HG03280 (cell line): ENCODE measurements around the gene SLC15A4.
"Not testable (repeated sequence)": the region's sequence is repeated elsewhere in the genome, so short reads cannot be mapped to it uniquely, and the experiment has no call there.

Source experiments
- ATAC-seq: cut with Tn5 transposase; IDR thresholded peaks from one replicate; pipeline ENCODE4 v1.9.1; 2021; ENCODE audit warnings: mild to moderate bottlenecking, moderate library complexity; ENCODE audit not compliant: unreplicated experiment

The SLC15A4 gene

DNA sequence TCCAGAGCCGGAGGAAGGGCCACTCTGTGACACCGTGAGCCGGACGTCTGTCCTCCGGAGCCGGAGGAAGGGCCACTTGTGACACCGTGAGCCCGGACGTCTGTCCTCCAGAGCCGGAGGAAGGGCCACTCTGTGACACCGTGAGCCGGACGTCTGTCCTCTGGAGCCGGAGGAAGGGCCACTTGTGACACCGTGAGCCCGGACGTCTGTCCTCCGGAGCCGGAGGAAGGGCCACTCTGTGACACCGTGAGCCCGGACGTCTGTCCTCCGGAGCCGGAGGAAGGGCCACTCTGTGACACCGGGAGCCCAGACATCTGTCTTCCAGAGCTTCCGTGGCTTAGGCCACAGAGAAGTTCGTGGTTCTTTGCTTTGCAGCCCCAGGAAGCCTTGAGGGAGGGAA is 22.9 kb upstream of the SLC15A4 start:
- ATAC-seq = not testable (repeated sequence)

- no peak for ATAC-seq
Measured at GRCh38 chr12:128844031-128844635, 20.4 kb upstream of the SLC15A4 start.

DNA sequence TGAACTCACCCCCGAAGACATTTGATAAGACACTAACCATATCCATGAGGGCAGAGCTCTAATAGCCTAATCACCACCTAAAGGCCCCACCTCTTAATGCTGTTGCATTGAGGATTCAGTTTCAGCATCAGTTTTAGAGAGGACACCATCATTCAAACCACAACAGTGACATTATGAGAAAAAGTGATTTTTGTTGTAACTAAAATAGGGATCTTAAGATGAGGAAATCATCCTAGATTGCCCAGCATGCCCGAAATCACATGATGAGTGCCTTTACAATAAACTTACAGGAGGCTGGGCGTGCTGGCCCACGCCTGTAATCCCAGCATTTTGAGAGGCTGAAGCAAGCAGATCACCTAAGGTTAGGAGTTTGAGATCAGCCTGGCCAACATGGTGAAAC is 19.8 kb upstream of the SLC15A4 start:
- no peak for ATAC-seq

DNA sequence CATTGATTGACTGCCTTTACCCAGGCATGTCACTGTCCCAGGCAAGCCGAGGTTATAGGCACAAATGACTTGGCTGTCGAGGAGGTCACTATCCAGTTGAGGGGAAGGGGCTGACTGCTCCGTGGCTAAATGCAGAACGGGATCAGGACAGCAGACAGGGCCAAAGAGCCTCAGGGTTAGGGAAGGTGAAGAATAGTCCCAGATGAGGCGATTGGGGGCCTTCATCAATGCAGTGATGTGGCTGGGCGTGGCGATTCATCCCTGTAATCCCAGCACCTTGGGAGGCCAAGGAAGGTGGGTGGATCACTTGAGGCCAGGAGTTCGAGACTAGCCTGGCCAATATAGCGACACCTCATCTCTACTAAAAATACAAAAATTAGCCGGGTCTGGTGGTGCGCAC is 18.8 kb upstream of the SLC15A4 start:
- ATAC-seq = no peak

DNA sequence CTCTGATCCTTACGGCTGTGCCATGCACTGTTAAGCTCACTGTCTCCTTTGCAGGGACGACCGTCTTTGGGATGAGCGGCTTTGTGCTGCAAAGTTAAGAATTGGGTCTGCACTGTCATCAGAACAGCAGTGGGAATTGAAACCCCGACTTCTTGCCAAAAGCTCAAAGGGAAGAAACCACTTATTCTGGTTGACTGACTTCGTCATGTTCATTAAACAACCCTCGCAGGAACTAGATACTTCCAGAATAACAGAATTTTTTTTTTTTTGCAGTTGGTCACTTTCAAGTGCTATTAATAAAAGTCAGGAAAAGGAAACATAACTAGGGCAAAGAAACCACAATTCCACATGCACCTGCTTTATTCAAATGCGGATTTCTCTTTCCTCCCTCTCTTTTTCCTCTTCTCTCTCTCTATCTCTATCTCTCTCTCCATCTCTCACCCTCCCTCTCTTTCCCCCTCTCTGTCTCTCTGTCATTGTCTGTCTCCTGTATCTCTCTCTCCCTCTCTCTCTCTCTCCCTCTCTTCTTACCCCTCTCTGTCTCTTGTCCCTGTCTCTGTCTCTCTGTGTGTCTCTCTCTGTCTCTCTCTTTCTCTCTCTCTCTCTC is 17.2 kb upstream of the SLC15A4 start:
- no peak for ATAC-seq

GRCh38 chr12:128839885-128840284 is 16.1 kb upstream of the SLC15A4 start:
- not testable (repeated sequence) for ATAC-seq

DNA sequence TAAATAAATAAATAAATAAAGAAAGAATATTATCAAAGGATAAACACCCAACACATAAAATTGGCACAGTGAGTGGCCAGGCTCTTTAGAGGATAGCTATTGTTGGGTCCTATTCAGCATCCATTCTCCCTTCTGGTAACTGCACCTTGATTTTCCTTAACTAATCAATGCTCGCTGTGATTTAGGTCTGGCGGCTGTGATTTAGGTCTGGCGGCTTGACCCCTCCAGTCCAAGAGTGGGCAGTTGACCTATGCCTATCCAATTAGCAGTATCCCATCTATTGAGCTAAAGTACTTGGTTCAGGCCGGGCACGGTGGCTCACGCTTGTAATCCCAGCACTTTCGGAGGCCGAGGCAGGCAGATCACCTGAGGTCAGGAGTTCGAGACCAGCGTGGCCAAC is 9.7 kb upstream of the SLC15A4 start:
- ATAC-seq = no peak

GRCh38 chr12:128830505-128830893 is 6.7 kb upstream of the SLC15A4 start:
- peak; percentile 34 for ATAC-seq

- ATAC-seq = peak; percentile 89
Measured at GRCh38 chr12:128829861-128830504, 6.2 kb upstream of the SLC15A4 start.

DNA sequence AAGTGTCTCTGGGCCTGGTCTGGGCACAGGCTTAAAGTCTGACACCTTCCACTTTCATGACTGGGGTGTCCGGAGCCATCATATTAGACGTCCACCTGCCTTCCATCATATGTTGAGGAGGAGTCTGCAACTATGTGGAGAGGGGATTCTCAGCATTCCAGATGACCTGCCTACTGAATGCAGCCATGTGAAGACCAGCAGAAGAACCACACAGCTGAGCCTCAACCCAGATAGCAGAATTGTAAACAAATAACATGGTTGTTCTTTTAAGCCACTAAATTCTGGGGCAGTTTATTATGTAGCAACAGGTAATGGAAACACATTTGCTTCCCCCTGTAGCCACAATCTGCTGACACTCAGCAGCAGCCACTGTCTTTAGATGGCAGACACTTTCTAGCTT is 4.0 kb upstream of the SLC15A4 start:
- no peak for ATAC-seq

DNA sequence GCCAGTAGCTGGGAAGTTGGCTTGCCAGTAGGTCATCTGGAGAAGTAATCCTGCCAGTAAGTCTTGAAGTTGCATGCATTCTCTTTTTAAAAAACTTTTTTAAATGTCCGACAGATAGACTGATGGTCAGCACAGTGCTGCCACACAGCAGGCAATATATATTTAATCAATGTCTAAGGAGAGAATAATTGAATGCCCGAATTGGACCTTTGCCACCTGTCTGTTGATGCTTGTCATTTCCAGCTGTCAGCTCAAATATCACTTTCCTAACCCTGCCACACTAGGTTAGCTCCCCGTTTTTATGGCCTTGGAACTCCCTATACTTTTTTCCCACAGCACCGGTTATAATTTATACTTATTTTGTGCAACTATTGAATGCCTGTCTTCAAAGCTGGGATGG is 2.1 kb upstream of the SLC15A4 start:
- ATAC-seq = no peak

DNA sequence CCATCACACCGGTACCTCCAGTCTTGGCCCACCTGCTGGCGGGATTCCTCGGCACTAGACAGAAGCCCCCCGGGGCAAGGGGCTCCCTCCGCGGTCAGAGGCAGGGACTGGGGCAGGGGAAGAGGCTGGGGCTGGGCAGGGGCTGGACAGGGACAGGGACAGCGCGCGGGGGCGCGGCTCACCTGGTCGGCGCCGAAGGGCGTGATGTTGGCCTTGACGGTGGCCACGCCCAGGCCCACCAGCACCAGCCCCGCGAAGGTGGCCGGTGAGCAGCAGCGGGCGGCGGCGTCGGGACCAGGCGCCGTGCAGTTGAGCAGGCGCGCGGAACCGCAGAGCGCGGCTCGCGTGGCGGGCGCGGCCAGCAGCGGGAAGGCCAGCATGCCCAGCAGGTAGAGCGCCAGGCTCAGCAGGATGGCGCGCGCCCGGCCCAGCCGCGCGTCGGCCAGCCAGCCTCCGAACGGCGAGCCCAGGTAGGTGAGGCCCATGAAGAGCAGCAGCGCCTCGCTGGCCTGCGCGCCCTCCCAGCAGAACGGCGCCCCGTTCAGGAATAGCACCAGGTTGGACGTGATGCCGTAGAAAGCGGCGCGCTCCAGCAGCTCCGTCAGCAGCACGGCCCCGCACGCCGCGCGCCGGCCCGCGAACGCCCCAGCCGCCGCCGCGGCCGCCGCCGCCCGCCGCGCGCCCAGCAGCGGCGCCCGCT is 392 bp downstream of the SLC15A4 start:
- ATAC-seq = peak; percentile 6

DNA sequence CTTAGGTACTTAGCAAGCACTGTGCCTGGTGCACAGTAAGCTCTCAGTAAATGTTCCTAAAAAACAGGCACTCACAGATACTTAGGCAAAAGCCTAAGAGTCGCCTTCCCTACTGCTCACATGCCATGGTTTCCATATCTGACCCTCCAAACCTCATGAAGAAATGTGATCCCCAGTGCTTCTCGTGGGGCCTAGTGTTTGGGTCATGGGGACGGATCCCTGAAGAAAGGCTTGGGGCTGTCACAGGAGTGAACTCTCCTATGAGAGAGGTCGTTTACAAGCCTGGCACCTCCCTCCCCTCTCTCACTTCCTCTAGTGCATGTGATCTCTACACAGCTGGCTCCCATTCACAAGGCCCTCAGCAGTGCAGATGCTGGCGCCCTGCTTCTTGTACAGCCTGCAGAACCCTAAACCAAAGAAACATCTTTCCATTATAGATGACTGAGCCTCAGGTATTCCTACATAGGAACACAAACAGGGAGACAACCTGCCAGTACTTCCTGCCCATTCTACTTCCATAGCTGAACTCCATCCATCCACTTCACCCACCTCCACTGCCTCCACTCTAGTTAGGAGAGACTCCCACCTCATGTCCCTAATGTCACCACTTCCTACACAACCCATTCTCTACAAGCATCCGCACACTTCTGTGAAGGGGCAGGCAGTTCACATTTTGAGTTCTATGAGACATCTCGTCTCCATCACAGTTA is 2.9 kb downstream of the SLC15A4 start:
- peak; percentile 57 for ATAC-seq

DNA sequence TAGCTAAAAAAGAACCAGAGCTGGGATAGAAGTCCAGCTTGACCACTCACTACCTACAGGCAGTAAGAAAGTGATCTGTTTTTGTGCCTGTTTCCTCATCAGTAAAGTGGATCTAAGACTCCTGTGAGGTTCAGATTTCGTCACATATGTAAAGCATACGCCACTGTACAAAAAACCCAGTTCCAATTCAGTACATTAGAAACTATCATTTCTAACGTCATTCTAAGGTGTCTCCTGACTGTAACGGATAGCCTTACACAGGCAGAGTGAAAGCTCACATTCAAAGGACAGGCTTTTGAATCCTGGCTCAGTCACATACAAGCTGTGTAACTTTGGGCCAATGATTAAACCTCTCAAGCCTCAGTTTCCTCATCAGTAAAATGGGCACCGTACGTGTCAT is 3.5 kb downstream of the SLC15A4 start:
- ATAC-seq = no peak

DNA sequence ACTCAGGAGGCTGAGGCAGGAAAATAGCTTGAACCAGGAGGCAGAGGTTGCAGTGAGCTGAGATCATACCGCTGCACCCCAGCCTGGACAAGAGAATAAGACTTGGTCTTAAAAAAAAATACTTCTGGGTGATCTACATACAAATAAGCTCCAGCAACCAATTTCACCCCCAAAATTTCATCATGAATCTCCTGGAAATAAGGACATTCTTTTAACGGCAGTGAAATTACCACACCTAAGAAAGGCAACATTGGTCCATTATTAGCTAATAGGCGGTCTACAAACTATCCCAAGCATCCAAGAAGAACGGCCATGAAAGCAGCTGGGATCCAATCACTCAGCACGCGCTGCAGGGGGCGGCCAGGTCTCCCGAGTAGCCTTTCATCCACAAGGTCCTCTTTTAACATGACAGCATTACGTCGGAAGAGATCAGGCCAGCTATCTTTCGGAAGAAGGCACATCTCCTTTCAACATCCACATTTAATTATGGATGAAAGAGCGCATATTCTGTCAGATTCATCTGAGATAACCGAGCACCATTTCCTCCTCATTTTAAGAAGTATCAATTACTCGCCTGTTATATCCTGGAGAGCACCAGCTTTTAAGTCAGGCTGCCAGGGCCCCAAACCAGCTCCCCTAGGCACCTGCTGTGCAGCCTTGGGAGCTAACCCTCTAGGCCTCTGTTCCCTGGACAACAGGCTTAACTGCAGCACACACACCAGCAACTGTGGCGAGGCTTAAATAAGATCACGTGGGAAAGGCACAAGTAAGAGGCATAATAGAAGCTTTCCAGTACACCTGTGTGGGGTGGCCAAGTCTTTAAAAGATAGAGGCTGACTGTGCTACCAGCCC is 4.2 kb downstream of the SLC15A4 start:
- no peak for ATAC-seq

DNA sequence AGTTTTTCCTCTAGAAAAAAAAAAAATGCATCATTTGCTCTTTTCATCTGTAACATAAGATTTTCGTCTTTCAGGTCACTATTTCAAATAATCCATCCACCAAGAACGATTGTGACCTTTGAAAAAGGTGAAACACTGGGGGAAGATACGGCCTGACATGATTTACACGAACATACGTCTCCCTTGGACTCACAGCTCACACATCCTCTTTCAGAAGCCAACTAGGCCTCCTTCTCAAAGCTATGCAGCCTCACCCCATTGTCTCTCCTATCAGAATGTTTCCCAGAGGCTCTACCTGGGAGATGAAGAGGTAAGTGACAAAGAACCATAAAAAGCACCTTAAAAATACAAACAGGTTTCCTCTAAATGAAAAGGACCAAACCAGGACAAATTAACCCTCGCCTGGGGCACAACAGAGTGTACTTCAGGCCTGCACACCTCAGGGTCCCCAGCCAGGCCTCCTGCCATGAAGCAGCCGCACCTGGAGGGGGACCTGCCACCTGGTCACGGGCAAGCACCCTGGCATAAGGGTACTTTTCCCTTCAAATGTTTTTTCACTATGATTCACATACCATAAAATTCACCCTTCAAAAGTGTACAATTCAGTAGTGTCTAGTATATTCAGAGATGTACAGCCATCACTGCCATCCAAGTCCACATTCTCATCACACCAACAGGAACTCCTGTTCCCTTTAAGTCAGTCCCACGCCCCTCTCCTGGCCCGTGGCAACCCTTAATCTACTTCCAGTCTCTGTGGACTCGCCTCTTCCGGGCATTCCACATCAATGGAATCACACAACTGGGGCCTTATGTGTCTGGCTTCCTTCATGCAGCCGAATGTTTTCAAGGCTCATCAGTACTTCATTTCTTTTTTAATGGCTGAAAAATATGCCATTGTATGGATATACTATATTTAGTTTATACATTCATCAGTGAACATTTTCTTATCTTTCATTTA is 5.4 kb downstream of the SLC15A4 start:
- ATAC-seq = peak; percentile 32

DNA sequence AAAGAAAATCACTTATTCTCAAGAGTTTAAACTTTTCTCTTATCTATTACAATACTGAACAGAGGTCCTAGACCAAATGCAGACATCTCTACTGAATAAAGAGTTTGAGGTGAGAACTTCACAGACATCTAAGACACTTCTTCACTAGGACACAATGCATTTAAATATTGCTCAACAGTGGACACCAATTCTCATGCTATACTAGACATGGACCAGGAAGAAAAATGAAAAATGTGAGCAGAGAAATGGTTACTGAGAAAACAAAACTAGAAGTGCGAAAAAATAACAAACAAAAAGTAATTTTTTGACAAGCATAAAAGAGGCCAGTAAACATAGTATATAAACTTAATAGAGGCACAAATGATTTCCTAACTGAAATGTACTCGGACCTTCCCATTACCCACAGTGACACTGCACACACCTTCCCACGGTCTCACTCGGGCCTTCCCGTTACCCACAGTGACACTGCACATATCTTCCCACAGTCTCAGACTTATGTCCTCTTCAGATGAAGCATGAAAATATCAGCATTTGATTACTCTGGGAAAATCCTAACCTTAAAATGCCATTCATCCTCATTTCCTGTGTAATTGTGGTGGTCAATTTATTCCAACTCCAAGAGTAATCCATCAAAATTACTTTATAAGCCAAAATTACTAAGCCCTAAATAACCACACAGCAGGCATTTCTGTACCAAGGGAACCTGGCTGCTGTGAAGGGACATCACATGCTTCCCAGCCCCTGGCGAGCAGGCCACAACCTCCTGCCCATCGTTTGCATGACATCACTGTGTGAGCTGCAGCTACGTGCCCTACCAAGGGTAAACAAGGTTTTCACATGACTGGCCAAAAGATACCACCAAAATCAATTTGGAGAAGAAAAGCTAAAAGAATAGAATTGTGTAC is 6.4 kb downstream of the SLC15A4 start:
- peak; percentile 33 for ATAC-seq

DNA sequence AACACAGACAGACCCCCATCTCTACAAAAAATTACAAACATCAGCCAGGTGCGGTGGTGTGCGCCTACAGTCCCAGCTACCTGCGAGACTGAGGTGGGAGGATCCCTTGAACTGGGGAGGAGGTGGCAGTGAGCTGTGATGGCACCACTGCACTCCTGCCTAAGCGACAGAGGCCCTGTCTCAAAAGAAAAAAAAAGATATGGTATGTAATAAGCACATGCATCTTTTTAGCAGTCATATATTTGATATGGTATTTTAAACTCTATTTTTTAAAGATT is 7.2 kb downstream of the SLC15A4 start:
- no peak for ATAC-seq
